ENCODE data around the gene TUBB1. TPM values are rescaled to one million over a fixed set of nuclear protein-coding genes. Genes with fewer than 3 reads are reported as not detected.

The TUBB1 gene
- total and polyA plus RNA-seq, 7 experiments from 2014 or later = 0.14 to 9.5 (median 0.60) TPM; not detected in 3

DNA sequence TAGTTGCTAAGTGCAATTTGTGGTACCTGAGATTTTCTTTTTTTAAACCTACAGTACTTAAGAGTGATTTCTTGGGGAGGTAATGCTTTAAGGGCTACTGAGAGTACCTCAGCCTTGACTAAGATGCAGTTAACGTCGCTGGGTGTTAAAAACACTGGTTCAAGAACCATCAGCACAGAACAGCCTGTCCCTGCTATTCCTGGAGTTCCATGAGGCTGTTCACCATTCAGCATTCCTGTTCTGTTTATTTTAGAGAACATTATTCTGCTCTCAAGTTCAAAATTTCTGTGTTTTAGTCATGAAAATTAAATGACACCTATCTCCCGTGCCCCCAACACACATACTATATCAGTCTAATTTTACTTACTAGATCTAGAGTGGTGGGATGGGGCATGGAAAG lies 25.1 kb downstream of the TUBB1 start:
- Mint-ChIP-seq H3K27me3 (peaks cover 0 to 2% (median under 1%) of the 10 kb centered on the region in 5 donors), H3K9me3 (no peaks in the 10 kb centered on the region), H3K4me1 (peaks cover 30 to 50% (median 42%) of the 10 kb centered on the region in 7 donors), H3K36me3 (peaks cover 0 to 14% (median 6%) of the 10 kb centered on the region in 5 donors), H3K27ac (peak overlapping the region in 6 of 9 donors; percentile 76 to 95 (median 88)), H3K4me3 (peak overlapping the region in 1 of 10 donors; percentile 84)
- ChIA-PET CTCF (no interaction called here), POLR2A (interaction anchor here (0.7 to 4.3 kb wide), 3 partner anchors 12 to 392 kb away, joined by 3 to 58 read pairs (median 3); partner anchors contain the start of gene ATP5F1E)
- ATAC-seq (no peak), DNase-seq (no peak)
- Histone ChIP-seq H3K27me3 (ENCODE audit: control insufficient read depth in 2 of 2, insufficient read depth in 2 of 2, low read length in 2 of 2) (no peaks in the 10 kb centered on the region), H3K36me3 (ENCODE audit: control insufficient read depth in 2 of 3, insufficient read depth in 3 of 3, low read length in 3 of 3) (no peaks in the 10 kb centered on the region), H3K9me3 (ENCODE audit: control insufficient read depth in 2 of 3, low read length in 3 of 3) (no peaks in the 10 kb centered on the region), H3K4me3 (ENCODE audit: low read length) (no peak overlapping the region), H3K27ac (ENCODE audit: low read depth, low read length) (no peak overlapping the region), H3K4me1 (ENCODE audit: control insufficient read depth in 2 of 2, insufficient read depth in 2 of 2, low read length in 2 of 2) (peaks cover 30 to 32% of the 10 kb centered on the region in 2 donors)
- intact Hi-C loops (cut with micrococcal nuclease) = loop anchor here (5.0 kb wide), 3 partner anchors 178 to 1412 kb away; partner anchors contain the start of gene RAB22A (in 1 of the 2)

DNA sequence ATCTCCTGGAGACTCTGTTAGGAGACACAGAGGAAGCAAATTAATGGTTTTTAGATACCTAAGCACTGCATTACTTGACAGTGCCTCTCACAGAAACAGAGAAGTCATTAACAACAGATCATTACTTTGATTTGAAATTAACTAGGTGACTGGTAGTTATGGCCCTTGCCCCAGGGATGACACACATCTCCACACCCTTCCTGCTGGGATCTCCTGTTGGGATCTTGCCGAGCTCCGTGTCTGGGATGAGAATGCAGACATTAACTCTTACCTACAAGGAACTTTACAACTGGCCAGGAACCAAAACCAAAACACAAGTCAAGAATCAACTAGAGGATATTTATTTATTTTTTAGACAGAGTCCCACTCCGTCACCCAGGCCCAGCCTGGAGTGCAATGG lies 25.6 kb downstream of the TUBB1 start:
- intact Hi-C loops (cut with micrococcal nuclease) = loop anchor here (5.0 kb wide), 3 partner anchors 178 to 1412 kb away; partner anchors contain the start of gene RAB22A (in 1 of the 2)
- Mint-ChIP-seq H3K9me3 (no peaks in the 10 kb centered on the region), H3K36me3 (peaks cover 0 to 14% (median 6%) of the 10 kb centered on the region in 5 donors), H3K4me3 (no peak overlapping the region), H3K4me1 (peaks cover 29 to 45% (median 38%) of the 10 kb centered on the region in 7 donors), H3K27me3 (peaks cover 0 to 5% (median 4%) of the 10 kb centered on the region in 5 donors), H3K27ac (peak overlapping the region in 5 of 9 donors; percentile 13 to 87 (median 58))
- DNase-seq = no peak
- H3K4me3 ChIP-seq (ENCODE audit: low read length) = no peak overlapping the region
- H3K9me3 ChIP-seq (ENCODE audit: control insufficient read depth in 2 of 3, low read length in 3 of 3) = no peaks in the 10 kb centered on the region
- ChIA-PET CTCF (no interaction called here), POLR2A (no interaction called here)
- H3K27ac ChIP-seq (ENCODE audit: low read depth, low read length) = no peak overlapping the region
- peaks cover 30 to 32% of the 10 kb centered on the region in 2 donors for H3K4me1 ChIP-seq (ENCODE audit: control insufficient read depth in 2 of 2, insufficient read depth in 2 of 2, low read length in 2 of 2)
- no peak for ATAC-seq
- H3K36me3 ChIP-seq (ENCODE audit: control insufficient read depth in 2 of 3, insufficient read depth in 3 of 3, low read length in 3 of 3) = no peaks in the 10 kb centered on the region
- H3K27me3 ChIP-seq (ENCODE audit: control insufficient read depth in 2 of 2, insufficient read depth in 2 of 2, low read length in 2 of 2) = no peaks in the 10 kb centered on the region

DNA sequence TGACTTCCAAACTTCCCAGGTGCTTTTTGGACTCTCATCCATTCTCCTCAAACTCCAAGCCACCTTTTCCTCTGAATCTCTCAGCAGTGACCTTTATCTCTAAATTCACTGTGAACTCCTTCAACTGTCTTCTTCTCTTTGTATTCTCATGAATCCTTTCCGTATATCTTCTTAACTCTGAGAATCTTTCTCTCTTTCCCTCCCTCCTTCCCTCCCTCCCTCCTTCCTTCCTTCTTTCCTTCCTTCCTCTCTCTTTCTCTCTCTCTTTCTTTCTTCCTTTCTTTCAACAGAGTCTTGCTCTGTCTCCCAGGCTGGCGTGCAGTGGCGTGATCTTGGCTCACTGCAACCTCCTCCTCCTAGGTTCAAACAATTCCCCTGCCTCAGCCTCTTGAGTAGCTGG lies 27.6 kb downstream of the TUBB1 start:
- DNase-seq (no peak), ATAC-seq (no peak)
- Mint-ChIP-seq H3K4me1 (peaks cover 9 to 25% (median 18%) of the 10 kb centered on the region in 7 donors), H3K27ac (no peak overlapping the region), H3K27me3 (peaks cover 5 to 22% (median 9%) of the 10 kb centered on the region in 5 donors), H3K4me3 (no peak overlapping the region), H3K36me3 (no peaks in the 10 kb centered on the region), H3K9me3 (peaks cover 0 to 1% (median 0%) of the 10 kb centered on the region in 11 donors)
- H3K9me3 ChIP-seq (ENCODE audit: control insufficient read depth in 2 of 3, low read length in 3 of 3) = no peaks in the 10 kb centered on the region
- H3K4me3 ChIP-seq (ENCODE audit: low read length) = no peak overlapping the region
- ChIA-PET POLR2A (interaction anchor here (0.6 to 1.5 kb wide), 3 partner anchors 13 to 25 kb away, joined by 3 read pairs; partner anchors contain the start of gene ATP5F1E), CTCF (no interaction called here)
- H3K4me1 ChIP-seq (ENCODE audit: control insufficient read depth in 2 of 2, insufficient read depth in 2 of 2, low read length in 2 of 2) = peaks cover 11 to 15% of the 10 kb centered on the region in 2 donors
- intact Hi-C loops (cut with micrococcal nuclease) = no loop called here
- no peak overlapping the region for H3K27ac ChIP-seq (ENCODE audit: low read depth, low read length)
- H3K36me3 ChIP-seq (ENCODE audit: control insufficient read depth in 2 of 3, insufficient read depth in 3 of 3, low read length in 3 of 3) = no peaks in the 10 kb centered on the region
- H3K27me3 ChIP-seq (ENCODE audit: control insufficient read depth in 2 of 2, insufficient read depth in 2 of 2, low read length in 2 of 2) = no peaks in the 10 kb centered on the region

GRCh38 chr20:59047938-59048680 lies 28.9 kb downstream of the TUBB1 start:
- no peaks in the 10 kb centered on the region for H3K9me3 ChIP-seq (ENCODE audit: control insufficient read depth in 2 of 3, low read length in 3 of 3)
- intact Hi-C loops (cut with micrococcal nuclease) = no loop called here
- DNase-seq (no peak), ATAC-seq (no peak)
- Mint-ChIP-seq H3K4me3 (no peak overlapping the region), H3K27ac (peak overlapping the region in 1 of 9 donors; percentile 5), H3K9me3 (peaks cover 0 to 1% (median 0%) of the 10 kb centered on the region in 11 donors), H3K27me3 (peaks cover 6 to 27% (median 11%) of the 10 kb centered on the region in 5 donors), H3K36me3 (no peaks in the 10 kb centered on the region), H3K4me1 (peaks cover 7 to 24% (median 18%) of the 10 kb centered on the region in 7 donors)
- H3K4me3 ChIP-seq (ENCODE audit: low read length) = no peak overlapping the region
- H3K27me3 ChIP-seq (ENCODE audit: control insufficient read depth in 2 of 2, insufficient read depth in 2 of 2, low read length in 2 of 2) = no peaks in the 10 kb centered on the region
- no peaks in the 10 kb centered on the region for H3K36me3 ChIP-seq (ENCODE audit: control insufficient read depth in 2 of 3, insufficient read depth in 3 of 3, low read length in 3 of 3)
- POLR2A ChIA-PET = interaction anchor here (0.6 to 1.5 kb wide), 2 partner anchors 16 to 48 kb away, joined by 3 read pairs; partner anchors contain the start of gene ATP5F1E
- H3K27ac ChIP-seq (ENCODE audit: low read depth, low read length) = no peak overlapping the region
- H3K4me1 ChIP-seq (ENCODE audit: control insufficient read depth in 2 of 2, insufficient read depth in 2 of 2, low read length in 2 of 2) = peaks cover 9 to 13% of the 10 kb centered on the region in 2 donors
- CTCF ChIA-PET = no interaction called here

DNA sequence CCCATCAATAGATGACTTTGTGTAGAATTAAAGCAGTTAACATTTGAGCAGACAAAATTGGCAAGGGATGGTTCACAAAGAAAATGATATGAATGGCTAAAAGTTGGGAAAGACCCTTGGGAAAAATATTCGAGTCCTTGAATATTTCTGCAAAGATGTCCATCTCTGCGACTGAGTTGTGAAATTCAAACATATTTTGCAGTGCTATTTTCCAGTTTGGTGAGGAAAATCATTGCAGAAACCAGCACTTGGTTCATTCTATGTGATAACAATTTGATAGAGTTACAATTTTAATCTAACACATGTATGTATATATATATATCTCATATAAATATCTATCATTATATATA lies 29.4 kb downstream of the TUBB1 start:
- no peaks in the 10 kb centered on the region for H3K27me3 ChIP-seq (ENCODE audit: control insufficient read depth in 2 of 2, insufficient read depth in 2 of 2, low read length in 2 of 2)
- POLR2A ChIA-PET = no interaction called here

GRCh38 chr20:59050437-59050836 lies 31.2 kb downstream of the TUBB1 start:
- no peaks in the 10 kb centered on the region for H3K4me1 ChIP-seq (ENCODE audit: control insufficient read depth in 2 of 2, insufficient read depth in 2 of 2, low read length in 2 of 2)
- Mint-ChIP-seq H3K9me3 (peaks cover 0 to 1% (median 0%) of the 10 kb centered on the region in 11 donors), H3K27me3 (peaks cover 11 to 44% (median 15%) of the 10 kb centered on the region in 5 donors), H3K27ac (no peak overlapping the region), H3K36me3 (no peaks in the 10 kb centered on the region), H3K4me1 (peaks cover 0 to 10% (median 5%) of the 10 kb centered on the region in 7 donors), H3K4me3 (no peak overlapping the region)
- no peak overlapping the region for H3K27ac ChIP-seq (ENCODE audit: low read depth, low read length)
- ATAC-seq (no peak), DNase-seq (no peak)
- ChIA-PET POLR2A (interaction anchor here (1.1 to 1.2 kb wide), 2 partner anchors 8 to 10 kb away, joined by 3 read pairs; partner anchors contain the start of gene PRELID3B), CTCF (interaction anchor here (1.2 kb wide), 1 partner anchor 354 kb away, joined by 3 read pairs; no protein-coding TSS in a partner anchor)
- no peaks in the 10 kb centered on the region for H3K9me3 ChIP-seq (ENCODE audit: control insufficient read depth in 2 of 3, low read length in 3 of 3)
- no peaks in the 10 kb centered on the region for H3K36me3 ChIP-seq (ENCODE audit: control insufficient read depth in 2 of 3, insufficient read depth in 3 of 3, low read length in 3 of 3)
- intact Hi-C loops (cut with micrococcal nuclease) = no loop called here
- no peak overlapping the region for H3K4me3 ChIP-seq (ENCODE audit: low read length)
- no peaks in the 10 kb centered on the region for H3K27me3 ChIP-seq (ENCODE audit: control insufficient read depth in 2 of 2, insufficient read depth in 2 of 2, low read length in 2 of 2)

More for the DNA sequence above, 29.4 kb downstream of the TUBB1 start:
- intact Hi-C loops (cut with micrococcal nuclease) = no loop called here
- Histone ChIP-seq H3K4me3 (ENCODE audit: low read length) (no peak overlapping the region), H3K27ac (ENCODE audit: low read depth, low read length) (no peak overlapping the region), H3K9me3 (ENCODE audit: control insufficient read depth in 2 of 3, low read length in 3 of 3) (no peaks in the 10 kb centered on the region), H3K36me3 (ENCODE audit: control insufficient read depth in 2 of 3, insufficient read depth in 3 of 3, low read length in 3 of 3) (no peaks in the 10 kb centered on the region), H3K4me1 (ENCODE audit: control insufficient read depth in 2 of 2, insufficient read depth in 2 of 2, low read length in 2 of 2) (peaks cover 7 to 8% of the 10 kb centered on the region in 2 donors)
- no peaks in the 10 kb centered on the region for H3K36me3 Mint-ChIP-seq
- no peak overlapping the region for H3K27ac Mint-ChIP-seq
- no peak for ATAC-seq
- DNase-seq = no peak
- CTCF ChIA-PET = no interaction called here
- peaks cover 0 to 1% (median 0%) of the 10 kb centered on the region in 11 donors for H3K9me3 Mint-ChIP-seq
- peaks cover 8 to 32% (median 15%) of the 10 kb centered on the region in 5 donors for H3K27me3 Mint-ChIP-seq
- peaks cover 5 to 19% (median 13%) of the 10 kb centered on the region in 7 donors for H3K4me1 Mint-ChIP-seq
- no peak overlapping the region for H3K4me3 Mint-ChIP-seq
